ENCODE results near the gene ISG20L2.

ISG20L2 gene

GRCh38 chr1:156700736-156701531 is 27.6 kb downstream of the ISG20L2 start:
- no peak for TF ChIP-seq CEBPB (IDR thresholded peaks at IDR 0.05)
- no peak for TF ChIP-seq EGR1 (IDR thresholded peaks at IDR 0.05)
- TF ChIP-seq YY1 (IDR thresholded peaks at IDR 0.05; ENCODE audit: low read depth), result no peak
- TF ChIP-seq NFIC (IDR thresholded peaks at IDR 0.05), result no peak
- no peak for TF ChIP-seq FOXM1 (IDR thresholded peaks at IDR 0.05; ENCODE audit: borderline replicate concordance, low read depth)
- TF ChIP-seq CREB1 (IDR thresholded peaks at IDR 0.05; ENCODE audit: low read depth), result no peak
- TF ChIP-seq USF1 (IDR thresholded peaks at IDR 0.05), result no peak
- no peak for TF ChIP-seq EP300 (IDR thresholded peaks at IDR 0.05; ENCODE audit: borderline replicate concordance)
- no peak for TF ChIP-seq TEAD4 (IDR thresholded peaks at IDR 0.05)
- TF ChIP-seq MAX (IDR thresholded peaks at IDR 0.05), result no peak
- no peak for TF ChIP-seq ZBTB7A (IDR thresholded peaks at IDR 0.05; ENCODE audit: low read depth)
- no peak for TF ChIP-seq REST (IDR thresholded peaks at IDR 0.05; ENCODE audit: low read depth)
- TF ChIP-seq TCF12 (IDR thresholded peaks at IDR 0.05; ENCODE audit: low read depth), result no peak
- TF ChIP-seq RAD21 (IDR thresholded peaks at IDR 0.05; ENCODE audit: low read depth), result no peak
- TF ChIP-seq TAF1 (IDR thresholded peaks at IDR 0.05; ENCODE audit: low read depth), result no peak

- TF ChIP-seq EGR1 (IDR thresholded peaks at IDR 0.05) (no peak), CREB1 (IDR thresholded peaks at IDR 0.05; ENCODE audit: low read depth) (no peak), USF1 (IDR thresholded peaks at IDR 0.05) (no peak), CEBPB (IDR thresholded peaks at IDR 0.05) (no peak), REST (IDR thresholded peaks at IDR 0.05; ENCODE audit: low read depth) (no peak), NFIC (IDR thresholded peaks at IDR 0.05) (no peak), ZBTB7A (IDR thresholded peaks at IDR 0.05; ENCODE audit: low read depth) (no peak), TAF1 (IDR thresholded peaks at IDR 0.05; ENCODE audit: low read depth) (no peak)
Measured at GRCh38 chr1:156698995-156699394, 29.6 kb downstream of the ISG20L2 start.

GRCh38 chr1:156697481-156697880 is 31.1 kb downstream of the ISG20L2 start:
- TF ChIP-seq CEBPB (IDR thresholded peaks at IDR 0.05) (no peak), EP300 (IDR thresholded peaks at IDR 0.05; ENCODE audit: borderline replicate concordance) (no peak), EGR1 (IDR thresholded peaks at IDR 0.05) (no peak), CREB1 (IDR thresholded peaks at IDR 0.05; ENCODE audit: low read depth) (no peak)

GRCh38 chr1:156696755-156697154 is 31.8 kb downstream of the ISG20L2 start:
- no peak for TF ChIP-seq USF1 (IDR thresholded peaks at IDR 0.05)
- TF ChIP-seq TAF1 (IDR thresholded peaks at IDR 0.05; ENCODE audit: low read depth), result no peak
- no peak for TF ChIP-seq CREB1 (IDR thresholded peaks at IDR 0.05; ENCODE audit: low read depth)
- no peak for TF ChIP-seq TCF12 (IDR thresholded peaks at IDR 0.05; ENCODE audit: low read depth)
- TF ChIP-seq RAD21 (IDR thresholded peaks at IDR 0.05; ENCODE audit: low read depth), result no peak
- TF ChIP-seq YY1 (IDR thresholded peaks at IDR 0.05; ENCODE audit: low read depth), result no peak
- TF ChIP-seq TEAD4 (IDR thresholded peaks at IDR 0.05), result no peak
- TF ChIP-seq ZBTB7A (IDR thresholded peaks at IDR 0.05; ENCODE audit: low read depth), result no peak
- TF ChIP-seq FOXM1 (IDR thresholded peaks at IDR 0.05; ENCODE audit: borderline replicate concordance, low read depth), result no peak
- no peak for TF ChIP-seq NFIC (IDR thresholded peaks at IDR 0.05)
- no peak for TF ChIP-seq EP300 (IDR thresholded peaks at IDR 0.05; ENCODE audit: borderline replicate concordance)
- no peak for TF ChIP-seq REST (IDR thresholded peaks at IDR 0.05; ENCODE audit: low read depth)
- no peak for TF ChIP-seq CEBPB (IDR thresholded peaks at IDR 0.05)
- TF ChIP-seq EGR1 (IDR thresholded peaks at IDR 0.05), result no peak
- TF ChIP-seq MAX (IDR thresholded peaks at IDR 0.05), result no peak

All from Ishikawa (cell line).